ENCODE data around the gene PGAP1.

DNA sequence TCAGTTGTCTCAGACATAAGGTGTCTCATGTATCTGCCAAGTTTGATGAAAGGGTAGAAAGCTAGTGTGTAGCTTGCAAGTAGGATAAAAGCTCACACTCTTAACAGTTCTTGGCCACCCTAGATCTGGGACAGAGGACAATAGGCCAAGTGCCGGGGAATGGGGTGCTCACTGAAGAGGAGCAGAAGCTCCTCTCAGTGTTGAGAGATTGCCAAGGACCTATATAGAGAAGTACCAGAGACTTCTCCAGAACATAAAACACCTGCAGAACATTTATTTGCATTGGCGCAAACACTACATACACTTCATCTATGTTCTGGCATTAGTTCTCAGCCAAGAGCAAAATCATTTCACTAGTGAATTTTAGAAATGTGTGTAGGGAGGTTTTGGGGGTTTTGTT, 124.1 kb downstream of the PGAP1 start:
- TF ChIP-seq ELF4 (CRISPR knock-in tag; IDR thresholded peaks at IDR 0.05; ENCODE audit: low read depth) (no peak), IRF2 (CRISPR knock-in tag; IDR thresholded peaks at IDR 0.05; ENCODE audit: borderline replicate concordance, low read depth) (no peak), FOXP1 (CRISPR knock-in tag; IDR thresholded peaks at IDR 0.05; ENCODE audit: borderline replicate concordance) (no peak), JUN (CRISPR knock-in tag; IDR thresholded peaks at IDR 0.05) (no peak), ZNF416 (CRISPR knock-in tag; IDR thresholded peaks at IDR 0.05) (no peak), ZNF219 (CRISPR knock-in tag; IDR thresholded peaks at IDR 0.05; ENCODE audit: borderline replicate concordance) (no peak), MYBL2 (CRISPR knock-in tag; IDR thresholded peaks at IDR 0.05) (no peak), RELA (CRISPR knock-in tag; IDR thresholded peaks at IDR 0.05; ENCODE audit: borderline replicate concordance) (no peak), NFYB (CRISPR knock-in tag; conservative IDR thresholded peaks at IDR 0.05; ENCODE audit: low read depth) (no peak)
- TF ChIP-seq, protein P1, sequence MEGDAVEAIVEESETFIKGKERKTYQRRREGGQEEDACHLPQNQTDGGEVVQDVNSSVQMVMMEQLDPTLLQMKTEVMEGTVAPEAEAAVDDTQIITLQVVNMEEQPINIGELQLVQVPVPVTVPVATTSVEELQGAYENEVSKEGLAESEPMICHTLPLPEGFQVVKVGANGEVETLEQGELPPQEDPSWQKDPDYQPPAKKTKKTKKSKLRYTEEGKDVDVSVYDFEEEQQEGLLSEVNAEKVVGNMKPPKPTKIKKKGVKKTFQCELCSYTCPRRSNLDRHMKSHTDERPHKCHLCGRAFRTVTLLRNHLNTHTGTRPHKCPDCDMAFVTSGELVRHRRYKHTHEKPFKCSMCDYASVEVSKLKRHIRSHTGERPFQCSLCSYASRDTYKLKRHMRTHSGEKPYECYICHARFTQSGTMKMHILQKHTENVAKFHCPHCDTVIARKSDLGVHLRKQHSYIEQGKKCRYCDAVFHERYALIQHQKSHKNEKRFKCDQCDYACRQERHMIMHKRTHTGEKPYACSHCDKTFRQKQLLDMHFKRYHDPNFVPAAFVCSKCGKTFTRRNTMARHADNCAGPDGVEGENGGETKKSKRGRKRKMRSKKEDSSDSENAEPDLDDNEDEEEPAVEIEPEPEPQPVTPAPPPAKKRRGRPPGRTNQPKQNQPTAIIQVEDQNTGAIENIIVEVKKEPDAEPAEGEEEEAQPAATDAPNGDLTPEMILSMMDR (IDR thresholded peaks at IDR 0.05), result no peak
- TF ChIP-seq, protein P2, sequence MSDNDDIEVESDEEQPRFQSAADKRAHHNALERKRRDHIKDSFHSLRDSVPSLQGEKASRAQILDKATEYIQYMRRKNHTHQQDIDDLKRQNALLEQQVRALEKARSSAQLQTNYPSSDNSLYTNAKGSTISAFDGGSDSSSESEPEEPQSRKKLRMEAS (CRISPR knock-in tag; IDR thresholded peaks at IDR 0.05), result no peak
- TF ChIP-seq, protein P3, sequence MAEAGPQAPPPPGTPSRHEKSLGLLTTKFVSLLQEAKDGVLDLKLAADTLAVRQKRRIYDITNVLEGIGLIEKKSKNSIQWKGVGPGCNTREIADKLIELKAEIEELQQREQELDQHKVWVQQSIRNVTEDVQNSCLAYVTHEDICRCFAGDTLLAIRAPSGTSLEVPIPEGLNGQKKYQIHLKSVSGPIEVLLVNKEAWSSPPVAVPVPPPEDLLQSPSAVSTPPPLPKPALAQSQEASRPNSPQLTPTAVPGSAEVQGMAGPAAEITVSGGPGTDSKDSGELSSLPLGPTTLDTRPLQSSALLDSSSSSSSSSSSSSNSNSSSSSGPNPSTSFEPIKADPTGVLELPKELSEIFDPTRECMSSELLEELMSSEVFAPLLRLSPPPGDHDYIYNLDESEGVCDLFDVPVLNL (CRISPR knock-in tag; IDR thresholded peaks at IDR 0.05; ENCODE audit: borderline replicate concordance, low read depth), result no peak
- TF ChIP-seq, protein P4, sequence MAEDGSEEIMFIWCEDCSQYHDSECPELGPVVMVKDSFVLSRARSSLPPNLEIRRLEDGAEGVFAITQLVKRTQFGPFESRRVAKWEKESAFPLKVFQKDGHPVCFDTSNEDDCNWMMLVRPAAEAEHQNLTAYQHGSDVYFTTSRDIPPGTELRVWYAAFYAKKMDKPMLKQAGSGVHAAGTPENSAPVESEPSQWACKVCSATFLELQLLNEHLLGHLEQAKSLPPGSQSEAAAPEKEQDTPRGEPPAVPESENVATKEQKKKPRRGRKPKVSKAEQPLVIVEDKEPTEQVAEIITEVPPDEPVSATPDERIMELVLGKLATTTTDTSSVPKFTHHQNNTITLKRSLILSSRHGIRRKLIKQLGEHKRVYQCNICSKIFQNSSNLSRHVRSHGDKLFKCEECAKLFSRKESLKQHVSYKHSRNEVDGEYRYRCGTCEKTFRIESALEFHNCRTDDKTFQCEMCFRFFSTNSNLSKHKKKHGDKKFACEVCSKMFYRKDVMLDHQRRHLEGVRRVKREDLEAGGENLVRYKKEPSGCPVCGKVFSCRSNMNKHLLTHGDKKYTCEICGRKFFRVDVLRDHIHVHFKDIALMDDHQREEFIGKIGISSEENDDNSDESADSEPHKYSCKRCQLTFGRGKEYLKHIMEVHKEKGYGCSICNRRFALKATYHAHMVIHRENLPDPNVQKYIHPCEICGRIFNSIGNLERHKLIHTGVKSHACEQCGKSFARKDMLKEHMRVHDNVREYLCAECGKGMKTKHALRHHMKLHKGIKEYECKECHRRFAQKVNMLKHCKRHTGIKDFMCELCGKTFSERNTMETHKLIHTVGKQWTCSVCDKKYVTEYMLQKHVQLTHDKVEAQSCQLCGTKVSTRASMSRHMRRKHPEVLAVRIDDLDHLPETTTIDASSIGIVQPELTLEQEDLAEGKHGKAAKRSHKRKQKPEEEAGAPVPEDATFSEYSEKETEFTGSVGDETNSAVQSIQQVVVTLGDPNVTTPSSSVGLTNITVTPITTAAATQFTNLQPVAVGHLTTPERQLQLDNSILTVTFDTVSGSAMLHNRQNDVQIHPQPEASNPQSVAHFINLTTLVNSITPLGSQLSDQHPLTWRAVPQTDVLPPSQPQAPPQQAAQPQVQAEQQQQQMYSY (CRISPR knock-in tag; IDR thresholded peaks at IDR 0.05), result no peak
- TF ChIP-seq, protein P5, sequence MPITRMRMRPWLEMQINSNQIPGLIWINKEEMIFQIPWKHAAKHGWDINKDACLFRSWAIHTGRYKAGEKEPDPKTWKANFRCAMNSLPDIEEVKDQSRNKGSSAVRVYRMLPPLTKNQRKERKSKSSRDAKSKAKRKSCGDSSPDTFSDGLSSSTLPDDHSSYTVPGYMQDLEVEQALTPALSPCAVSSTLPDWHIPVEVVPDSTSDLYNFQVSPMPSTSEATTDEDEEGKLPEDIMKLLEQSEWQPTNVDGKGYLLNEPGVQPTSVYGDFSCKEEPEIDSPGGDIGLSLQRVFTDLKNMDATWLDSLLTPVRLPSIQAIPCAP (CRISPR knock-in tag; IDR thresholded peaks at IDR 0.05), result no peak

Measured in WTC11 (cell line).